ENCODE measurements around the gene STYXL2.

STYXL2 gene

GRCh38 chr1:167059045-167059808, 34.6 kb upstream of the STYXL2 start:
- Histone ChIP-seq H2AFZ (ENCODE audit: low read depth, low read length) (peak overlapping the region; percentile 99), H3K4me3 (ENCODE audit: low read length) (peak overlapping the region; percentile 72), H3K9ac (ENCODE audit: low read length) (peak overlapping the region; percentile 60), H3K4me2 (ENCODE audit: low read length) (peak overlapping the region; percentile 82), H3K27ac (ENCODE audit: low read length) (peak overlapping the region; percentile 3; the same call in 1 of the 2 replicates), H3K4me1 (ENCODE audit: low read length) (peaks cover 21% of the 10 kb centered on the region), H3K79me2 (ENCODE audit: low read length) (no peaks in the 10 kb centered on the region), H3K36me3 (replicated peaks; ENCODE audit: low read depth, low read length) (no peaks in the 10 kb centered on the region), H3K27me3 (ENCODE audit: low read depth, low read length) (no peaks in the 10 kb centered on the region), H4K20me1 (ENCODE audit: insufficient read depth, low read length) (no peaks in the 10 kb centered on the region), H3K9me3 (ENCODE audit: insufficient read depth, low read length) (no peaks in the 10 kb centered on the region)
- no peak for TF ChIP-seq EZH2phosphoT487 (IDR thresholded peaks at IDR 0.05; ENCODE audit: low read depth)
- peak; percentile 97 for TF ChIP-seq CTCF (IDR thresholded peaks at IDR 0.05; ENCODE audit: low read depth, low read length)

DNA sequence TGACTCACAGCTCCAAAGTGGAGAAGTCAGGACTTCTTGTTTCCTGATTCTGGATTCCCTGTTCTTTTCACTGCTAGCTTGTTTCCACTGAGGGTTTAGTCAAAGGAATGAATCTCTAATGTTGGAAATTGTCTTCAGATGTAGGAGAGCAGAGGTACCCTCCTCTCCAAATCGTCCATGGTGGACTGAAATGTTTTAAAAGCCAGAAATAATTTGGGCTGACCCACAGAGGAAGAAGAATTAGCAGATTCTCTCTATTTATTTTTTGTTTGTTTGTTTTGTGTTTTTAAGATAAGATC, 34.1 kb upstream of the STYXL2 start:
- H3K27me3 ChIP-seq (ENCODE audit: low read depth, low read length) = no peaks in the 10 kb centered on the region
- H3K4me2 ChIP-seq (ENCODE audit: low read length) = no peak overlapping the region
- H3K36me3 ChIP-seq (replicated peaks; ENCODE audit: low read depth, low read length) = no peaks in the 10 kb centered on the region
- H4K20me1 ChIP-seq (ENCODE audit: insufficient read depth, low read length) = no peaks in the 10 kb centered on the region
- H2AFZ ChIP-seq (ENCODE audit: low read depth, low read length) = no peak overlapping the region
- H3K9me3 ChIP-seq (ENCODE audit: insufficient read depth, low read length) = no peaks in the 10 kb centered on the region
- TF ChIP-seq CTCF (IDR thresholded peaks at IDR 0.05; ENCODE audit: low read depth, low read length) (no peak), EZH2phosphoT487 (IDR thresholded peaks at IDR 0.05; ENCODE audit: low read depth) (no peak)
- H3K4me1 ChIP-seq (ENCODE audit: low read length) = peaks cover 21% of the 10 kb centered on the region
- no peak overlapping the region for H3K27ac ChIP-seq (ENCODE audit: low read length)
- H3K9ac ChIP-seq (ENCODE audit: low read length) = no peak overlapping the region
- no peaks in the 10 kb centered on the region for H3K79me2 ChIP-seq (ENCODE audit: low read length)
- no peak overlapping the region for H3K4me3 ChIP-seq (ENCODE audit: low read length)

- no peak overlapping the region for H3K27ac ChIP-seq (ENCODE audit: low read length)
- peak overlapping the region; percentile 66; the same call in 1 of the 2 replicates for H2AFZ ChIP-seq (ENCODE audit: low read depth, low read length)
- TF ChIP-seq EZH2phosphoT487 (IDR thresholded peaks at IDR 0.05; ENCODE audit: low read depth) (no peak), CTCF (IDR thresholded peaks at IDR 0.05; ENCODE audit: low read depth, low read length) (no peak)
- no peaks in the 10 kb centered on the region for H3K36me3 ChIP-seq (replicated peaks; ENCODE audit: low read depth, low read length)
- H3K9ac ChIP-seq (ENCODE audit: low read length) = no peak overlapping the region
- H3K79me2 ChIP-seq (ENCODE audit: low read length) = no peaks in the 10 kb centered on the region
- H3K4me1 ChIP-seq (ENCODE audit: low read length) = peaks cover 21% of the 10 kb centered on the region
- no peak overlapping the region for H3K4me3 ChIP-seq (ENCODE audit: low read length)
- H3K4me2 ChIP-seq (ENCODE audit: low read length) = peak overlapping the region; percentile 30
- H4K20me1 ChIP-seq (ENCODE audit: insufficient read depth, low read length) = no peaks in the 10 kb centered on the region
- no peaks in the 10 kb centered on the region for H3K27me3 ChIP-seq (ENCODE audit: low read depth, low read length)
- H3K9me3 ChIP-seq (ENCODE audit: insufficient read depth, low read length) = no peaks in the 10 kb centered on the region
Measured at GRCh38 chr1:167060141-167061072, 33.5 kb upstream of the STYXL2 start.

- no peak overlapping the region for H3K27ac ChIP-seq (ENCODE audit: low read length)
- TF ChIP-seq EZH2phosphoT487 (IDR thresholded peaks at IDR 0.05; ENCODE audit: low read depth) = no peak
- TF ChIP-seq CTCF (IDR thresholded peaks at IDR 0.05; ENCODE audit: low read depth, low read length) = no peak
- no peak overlapping the region for H3K9ac ChIP-seq (ENCODE audit: low read length)
- H4K20me1 ChIP-seq (ENCODE audit: insufficient read depth, low read length) = no peaks in the 10 kb centered on the region
- H2AFZ ChIP-seq (ENCODE audit: low read depth, low read length) = no peak overlapping the region
- H3K27me3 ChIP-seq (ENCODE audit: low read depth, low read length) = no peaks in the 10 kb centered on the region
- H3K79me2 ChIP-seq (ENCODE audit: low read length) = no peaks in the 10 kb centered on the region
- peaks cover 21% of the 10 kb centered on the region for H3K4me1 ChIP-seq (ENCODE audit: low read length)
- H3K4me2 ChIP-seq (ENCODE audit: low read length) = no peak overlapping the region
- no peaks in the 10 kb centered on the region for H3K36me3 ChIP-seq (replicated peaks; ENCODE audit: low read depth, low read length)
- no peaks in the 10 kb centered on the region for H3K9me3 ChIP-seq (ENCODE audit: insufficient read depth, low read length)
- no peak overlapping the region for H3K4me3 ChIP-seq (ENCODE audit: low read length)
Measured at GRCh38 chr1:167061073-167061464, 32.8 kb upstream of the STYXL2 start.

Data from OCI-LY3 (cell line).